ENCODE data around the gene FBLIM1.

The FBLIM1 gene

GRCh38 chr1:15731735-15732685 lies 26.6 kb upstream of the FBLIM1 start:
- DNase-seq, result no peak

- DNase-seq, result no peak
Measured at GRCh38 chr1:15732686-15733081, 25.9 kb upstream of the FBLIM1 start.

- no peak for DNase-seq
Measured at GRCh38 chr1:15733218-15733725, 25.3 kb upstream of the FBLIM1 start.

GRCh38 chr1:15733726-15734226 lies 24.8 kb upstream of the FBLIM1 start:
- no peak for DNase-seq

GRCh38 chr1:15734296-15734695 lies 24.3 kb upstream of the FBLIM1 start:
- no peak for DNase-seq

- no peak for DNase-seq
Measured at GRCh38 chr1:15734901-15735300, 23.7 kb upstream of the FBLIM1 start.

- no peak for DNase-seq
Measured at GRCh38 chr1:15735304-15736037, 23.1 kb upstream of the FBLIM1 start.

GRCh38 chr1:15736038-15736891 lies 22.3 kb upstream of the FBLIM1 start, which contains the start of gene SLC25A34:
Gene SLC25A34 (plus strand): TSS chr1:15736258. CDS start chr1:15736486, 228 bp downstream.
- DNase-seq, result peak; percentile 90

GRCh38 chr1:15736892-15737261 lies 21.7 kb upstream of the FBLIM1 start:
- DNase-seq, result no peak

GRCh38 chr1:15737324-15738319 lies 21.0 kb upstream of the FBLIM1 start:
- DNase-seq, result no peak

GRCh38 chr1:15738416-15739113 lies 20.0 kb upstream of the FBLIM1 start:
- no peak for DNase-seq

GRCh38 chr1:15739259-15739658 lies 19.3 kb upstream of the FBLIM1 start:
- DNase-seq, result no peak

- no peak for DNase-seq
Measured at GRCh38 chr1:15739745-15740144, 18.9 kb upstream of the FBLIM1 start.

- DNase-seq, result peak; percentile 83
Measured at GRCh38 chr1:15740924-15741850, 17.4 kb upstream of the FBLIM1 start.

GRCh38 chr1:15742339-15742801 lies 16.2 kb upstream of the FBLIM1 start, which contains the start of gene TMEM82:
Gene TMEM82 (plus strand): TSS chr1:15742499. CDS start chr1:15742560, 61 bp downstream.
- DNase-seq, result no peak

GRCh38 chr1:15744122-15744679 lies 14.4 kb upstream of the FBLIM1 start:
- no peak for DNase-seq

- DNase-seq, result no peak
Measured at GRCh38 chr1:15747378-15747777, 11.2 kb upstream of the FBLIM1 start.

GRCh38 chr1:15748264-15748663 lies 10.3 kb upstream of the FBLIM1 start:
- DNase-seq, result no peak
